ENCODE measurements around the gene USP38. TPM values are rescaled to one million over a fixed set of nuclear protein-coding genes. Genes with fewer than 3 reads are reported as not detected.
A peak's percentile ranks its signal among the peaks of the same experiment; 100 is the strongest.
"Not testable (repeated sequence)": the region's sequence is repeated elsewhere in the genome, so short reads cannot be mapped to it uniquely, and the experiment has no call there.

Gene USP38
- total RNA-seq, 1 donor from 2014 or later: 28.5 TPM

- Mint-ChIP-seq H3K4me3 (no peak overlapping the region), H3K27me3 (peaks cover 4% of the 10 kb centered on the region), H3K4me1 (no peaks in the 10 kb centered on the region), H3K36me3 (ENCODE audit: low read depth) (no peaks in the 10 kb centered on the region), H3K9me3 (no peaks in the 10 kb centered on the region), H3K27ac (no peak overlapping the region)
- no peak for DNase-seq
- intact Hi-C loops (cut with micrococcal nuclease): no loop called here
These were observed 49.4 kb downstream of the USP38 start for GRCh38 chr4:143234153-143234552.

DNA sequence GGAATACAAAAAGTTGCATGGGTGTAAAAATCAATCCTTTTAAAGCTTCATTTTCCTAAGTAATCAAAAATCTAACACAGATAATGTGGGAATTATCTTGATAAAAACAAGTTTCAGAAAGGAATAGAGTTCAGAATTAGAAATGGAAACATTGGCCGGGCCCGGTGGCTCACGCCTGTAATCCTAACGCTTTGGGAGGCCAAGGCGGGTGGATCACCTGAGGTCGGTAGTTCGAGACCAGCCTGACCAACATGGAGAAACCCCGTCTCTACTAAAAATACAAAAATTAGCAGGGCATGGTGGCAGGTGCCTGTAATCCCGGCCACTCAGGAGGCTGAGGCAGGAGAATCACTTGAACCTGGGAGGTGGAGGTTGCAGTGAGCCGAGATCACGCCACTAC, 52.5 kb downstream of the USP38 start:
- intact Hi-C loops (cut with micrococcal nuclease); H3K27ac Mint-ChIP-seq; H3K4me1 Mint-ChIP-seq; H3K9me3 Mint-ChIP-seq; H3K36me3 Mint-ChIP-seq (ENCODE audit: low read depth); H3K4me3 Mint-ChIP-seq; DNase-seq; H3K27me3 Mint-ChIP-seq: not testable (repeated sequence)

DNA sequence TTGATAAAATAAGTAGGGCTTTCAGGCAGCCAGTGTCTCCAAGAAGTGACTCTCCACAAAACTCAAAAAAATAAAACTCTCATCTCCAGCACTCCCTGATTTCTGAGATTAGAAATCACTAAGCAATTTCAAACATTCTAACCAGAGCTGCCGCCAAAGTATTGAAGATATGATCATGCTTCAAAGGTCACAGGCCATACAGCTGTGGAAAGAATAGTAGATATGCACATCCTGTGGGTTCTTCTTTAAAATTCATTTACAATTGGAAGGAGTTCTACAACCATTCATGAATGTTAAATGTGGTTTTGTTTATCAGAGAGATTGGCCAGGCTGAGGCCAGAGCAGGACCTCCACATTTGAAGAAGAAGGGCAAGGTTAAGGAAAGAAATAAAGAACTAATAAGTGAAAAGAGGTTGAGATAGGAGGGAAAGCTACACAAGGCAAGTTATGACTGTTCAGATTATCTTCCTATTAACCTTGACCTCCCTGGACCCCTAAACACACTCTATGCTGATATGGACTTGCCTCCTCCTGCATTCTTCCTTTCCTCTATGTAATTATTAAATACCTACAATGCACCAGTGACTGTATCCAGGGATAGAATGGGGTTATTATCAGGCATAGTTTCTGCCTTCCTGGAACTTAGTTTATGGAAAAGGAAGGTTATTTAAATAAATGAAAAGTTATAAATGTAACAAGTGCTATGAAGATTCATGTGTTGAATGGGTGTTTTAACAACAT, 56.4 kb downstream of the USP38 start:
- DNase-seq: no peak
- Mint-ChIP-seq H3K27ac (no peak overlapping the region), H3K4me3 (no peak overlapping the region), H3K36me3 (ENCODE audit: low read depth) (no peaks in the 10 kb centered on the region), H3K27me3 (no peaks in the 10 kb centered on the region), H3K4me1 (no peaks in the 10 kb centered on the region), H3K9me3 (peaks cover 4% of the 10 kb centered on the region)
- intact Hi-C loops (cut with micrococcal nuclease): no loop called here

GRCh38 chr4:143241892-143242291, 57.2 kb downstream of the USP38 start:
- intact Hi-C loops (cut with micrococcal nuclease): no loop called here
- Mint-ChIP-seq H3K27ac (no peak overlapping the region), H3K9me3 (peaks cover 4% of the 10 kb centered on the region)

GRCh38 chr4:143243041-143243440, 58.3 kb downstream of the USP38 start:
- no peak for DNase-seq
- Mint-ChIP-seq H3K4me3 (no peak overlapping the region), H3K27me3 (no peaks in the 10 kb centered on the region), H3K9me3 (peaks cover 4% of the 10 kb centered on the region), H3K27ac (no peak overlapping the region), H3K4me1 (no peaks in the 10 kb centered on the region), H3K36me3 (ENCODE audit: low read depth) (no peaks in the 10 kb centered on the region)
- intact Hi-C loops (cut with micrococcal nuclease): no loop called here

More at GRCh38 chr4:143241892-143242291, 57.2 kb downstream of the USP38 start:
- Mint-ChIP-seq H3K4me1 (no peaks in the 10 kb centered on the region), H3K36me3 (ENCODE audit: low read depth) (no peaks in the 10 kb centered on the region), H3K27me3 (no peaks in the 10 kb centered on the region), H3K4me3 (no peak overlapping the region)
- DNase-seq: no peak

DNA sequence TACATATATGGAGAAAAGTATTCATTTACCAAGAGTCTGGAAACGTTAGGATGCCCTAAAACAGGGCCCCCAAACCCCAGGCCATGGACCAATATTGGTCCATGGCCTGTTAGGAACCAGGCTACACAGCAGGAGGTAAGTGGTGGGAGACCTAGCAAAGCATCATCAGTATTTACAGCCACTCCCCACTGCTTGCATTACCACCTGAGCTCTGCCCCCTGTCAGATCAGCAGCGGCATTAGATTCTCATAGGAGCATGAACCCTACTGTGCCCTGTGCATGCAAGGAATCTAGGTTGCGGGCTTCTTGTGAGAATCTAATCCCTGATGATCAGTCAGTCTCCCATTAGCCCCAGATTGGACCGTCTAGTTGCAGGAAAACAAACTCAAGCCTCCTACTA, 62.3 kb downstream of the USP38 start:
- Mint-ChIP-seq H3K27me3 (no peaks in the 10 kb centered on the region), H3K4me3 (no peak overlapping the region), H3K4me1 (no peaks in the 10 kb centered on the region), H3K27ac (no peak overlapping the region), H3K36me3 (ENCODE audit: low read depth) (no peaks in the 10 kb centered on the region), H3K9me3 (no peaks in the 10 kb centered on the region)
- intact Hi-C loops (cut with micrococcal nuclease): no loop called here
- peak; percentile 41 for DNase-seq

DNA sequence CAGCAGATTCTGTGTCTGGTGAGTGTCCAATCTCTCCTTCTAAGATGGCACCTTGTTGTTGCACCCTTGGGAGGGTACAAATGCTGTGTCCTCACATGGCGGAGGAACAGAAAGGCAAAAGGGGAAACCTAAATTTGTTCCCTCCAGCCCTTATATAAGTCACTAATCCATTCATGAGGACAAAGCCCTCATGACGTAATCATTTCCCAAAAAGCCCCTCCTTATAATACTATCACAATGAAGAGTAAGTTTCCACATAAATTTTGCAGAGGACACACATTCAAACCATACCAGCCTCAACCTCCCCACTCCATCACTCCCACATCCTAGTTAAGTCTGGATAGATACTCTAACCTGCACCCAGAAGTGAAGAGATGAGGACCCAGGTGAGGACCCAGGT, 63.1 kb downstream of the USP38 start:
- Mint-ChIP-seq H3K4me1 (no peaks in the 10 kb centered on the region), H3K27ac (no peak overlapping the region), H3K36me3 (ENCODE audit: low read depth) (no peaks in the 10 kb centered on the region), H3K27me3 (no peaks in the 10 kb centered on the region), H3K4me3 (no peak overlapping the region), H3K9me3 (no peaks in the 10 kb centered on the region)
- intact Hi-C loops (cut with micrococcal nuclease): no loop called here
- peak; percentile 19 for DNase-seq

GRCh38 chr4:143248827-143249226, 64.1 kb downstream of the USP38 start:
- no peaks in the 10 kb centered on the region for H3K9me3 Mint-ChIP-seq
- H3K4me1 Mint-ChIP-seq: no peaks in the 10 kb centered on the region
- H3K36me3 Mint-ChIP-seq (ENCODE audit: low read depth): no peaks in the 10 kb centered on the region
- no peak overlapping the region for H3K27ac Mint-ChIP-seq
- intact Hi-C loops (cut with micrococcal nuclease): no loop called here
- H3K27me3 Mint-ChIP-seq: no peaks in the 10 kb centered on the region
- no peak for DNase-seq
- no peak overlapping the region for H3K4me3 Mint-ChIP-seq

- Mint-ChIP-seq H3K27ac (no peak overlapping the region), H3K4me1 (no peaks in the 10 kb centered on the region), H3K9me3 (no peaks in the 10 kb centered on the region), H3K27me3 (peaks cover 3% of the 10 kb centered on the region), H3K4me3 (no peak overlapping the region), H3K36me3 (ENCODE audit: low read depth) (no peaks in the 10 kb centered on the region)
- intact Hi-C loops (cut with micrococcal nuclease): no loop called here
- DNase-seq: no peak
These were observed 65.9 kb downstream of the USP38 start for GRCh38 chr4:143250617-143251016.

DNA sequence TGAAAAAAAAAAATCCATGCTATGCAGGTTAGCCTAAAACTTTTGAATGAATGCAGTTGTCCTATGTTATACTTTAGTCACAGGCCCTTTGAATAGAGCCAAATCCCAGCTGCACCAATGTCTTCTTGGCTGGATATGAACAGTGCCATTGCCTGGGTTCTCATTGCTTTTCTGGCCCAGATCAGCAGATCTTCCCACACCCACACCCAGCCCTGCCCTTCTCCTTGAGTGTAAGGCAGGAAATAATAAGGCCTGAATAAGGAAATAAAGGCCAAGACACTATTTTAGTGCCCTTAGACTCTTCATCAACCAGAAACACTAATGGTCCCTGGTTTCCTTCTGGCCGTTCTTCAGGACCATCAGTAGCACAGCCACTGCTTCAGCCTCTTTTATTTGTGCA, 66.6 kb downstream of the USP38 start:
- DNase-seq: no peak
- H3K4me1 Mint-ChIP-seq: no peaks in the 10 kb centered on the region
- intact Hi-C loops (cut with micrococcal nuclease): no loop called here
- H3K27me3 Mint-ChIP-seq: peaks cover 3% of the 10 kb centered on the region
- no peak overlapping the region for H3K27ac Mint-ChIP-seq
- H3K36me3 Mint-ChIP-seq (ENCODE audit: low read depth): no peaks in the 10 kb centered on the region
- H3K9me3 Mint-ChIP-seq: no peaks in the 10 kb centered on the region
- no peak overlapping the region for H3K4me3 Mint-ChIP-seq

- H3K27me3 Mint-ChIP-seq: peaks cover 3% of the 10 kb centered on the region
- no peaks in the 10 kb centered on the region for H3K9me3 Mint-ChIP-seq
- no peak overlapping the region for H3K4me3 Mint-ChIP-seq
- H3K27ac Mint-ChIP-seq: no peak overlapping the region
- DNase-seq: no peak
- H3K36me3 Mint-ChIP-seq (ENCODE audit: low read depth): no peaks in the 10 kb centered on the region
- intact Hi-C loops (cut with micrococcal nuclease): no loop called here
- H3K4me1 Mint-ChIP-seq: no peaks in the 10 kb centered on the region
These were observed 67.1 kb downstream of the USP38 start for GRCh38 chr4:143251779-143252178.

DNA sequence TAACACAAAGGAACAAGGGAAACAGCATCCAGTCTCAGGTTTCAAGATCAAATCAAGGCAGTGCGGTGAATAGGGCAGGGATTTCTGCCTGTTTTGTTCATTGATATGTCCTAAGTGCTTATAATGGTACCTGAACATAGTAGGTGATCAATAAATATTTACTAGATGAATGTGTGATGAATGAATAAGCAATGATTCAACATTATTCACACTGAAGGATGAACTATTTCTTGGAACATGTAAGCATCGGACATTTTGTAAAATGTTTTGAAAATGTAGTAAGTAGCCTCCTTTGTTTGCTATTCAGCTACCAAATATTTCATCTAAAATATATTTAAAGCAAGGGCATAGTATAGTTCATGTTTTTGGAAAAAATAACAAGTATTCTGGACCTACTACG, 67.8 kb downstream of the USP38 start:
- Mint-ChIP-seq H3K4me1 (no peaks in the 10 kb centered on the region), H3K36me3 (ENCODE audit: low read depth) (no peaks in the 10 kb centered on the region), H3K4me3 (no peak overlapping the region), H3K9me3 (no peaks in the 10 kb centered on the region), H3K27me3 (peaks cover 3% of the 10 kb centered on the region), H3K27ac (no peak overlapping the region)
- no peak for DNase-seq
- intact Hi-C loops (cut with micrococcal nuclease): no loop called here

GRCh38 chr4:143253166-143253565, 68.4 kb downstream of the USP38 start:
- no peak overlapping the region for H3K27ac Mint-ChIP-seq
- no peak for DNase-seq
- H3K4me3 Mint-ChIP-seq: no peak overlapping the region

GRCh38 chr4:143254491-143255226, 69.9 kb downstream of the USP38 start:
- Mint-ChIP-seq H3K36me3 (ENCODE audit: low read depth) (no peaks in the 10 kb centered on the region), H3K4me1 (no peaks in the 10 kb centered on the region), H3K27me3 (peaks cover 3% of the 10 kb centered on the region), H3K27ac (no peak overlapping the region), H3K9me3 (no peaks in the 10 kb centered on the region), H3K4me3 (no peak overlapping the region)
- no peak for DNase-seq
- intact Hi-C loops (cut with micrococcal nuclease): no loop called here

More at GRCh38 chr4:143253166-143253565, 68.4 kb downstream of the USP38 start:
- intact Hi-C loops (cut with micrococcal nuclease): no loop called here
- H3K4me1 Mint-ChIP-seq: no peaks in the 10 kb centered on the region
- H3K9me3 Mint-ChIP-seq: no peaks in the 10 kb centered on the region
- H3K27me3 Mint-ChIP-seq: peaks cover 3% of the 10 kb centered on the region
- H3K36me3 Mint-ChIP-seq (ENCODE audit: low read depth): no peaks in the 10 kb centered on the region
